ENCODE measurements around the gene VPS4B. TPM values are rescaled to one million over a fixed set of nuclear protein-coding genes. Genes with fewer than 3 reads are reported as not detected.

The VPS4B gene
- total RNA-seq, 1 experiment from 2014 or later = 35.0 TPM

DNA sequence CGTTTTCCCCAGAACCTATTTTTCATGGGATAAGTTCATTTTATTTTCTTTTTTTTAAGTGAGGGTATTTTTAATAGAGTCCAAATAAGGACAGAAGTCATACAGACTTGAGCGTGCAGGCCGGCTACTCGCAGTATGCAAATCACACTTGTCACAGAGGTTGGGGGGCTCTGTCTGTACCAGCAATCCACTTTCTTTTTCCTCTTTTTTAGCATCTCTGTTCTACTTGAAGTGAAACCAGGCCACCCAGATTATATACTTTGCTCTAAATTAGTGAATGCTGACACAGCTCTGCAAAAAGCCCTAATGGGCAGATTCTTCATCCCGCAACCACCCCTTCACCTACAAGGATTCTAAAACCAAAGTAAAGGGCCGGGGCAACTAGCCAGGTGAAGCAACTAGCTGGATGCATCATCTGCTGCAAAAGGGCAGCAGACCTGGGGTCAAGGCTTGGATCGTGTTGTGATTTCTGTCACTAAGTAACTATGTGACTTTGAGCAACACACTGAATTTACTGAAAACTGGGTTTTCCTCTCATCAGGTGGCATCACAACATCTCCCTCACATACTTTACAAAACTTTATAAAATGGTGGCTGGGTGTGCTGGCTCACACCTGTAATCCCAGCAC, 73.7 kb downstream of the VPS4B start:
- no peaks in the 10 kb centered on the region for H3K27me3 ChIP-seq (replicated peaks; ENCODE audit: control insufficient read depth, insufficient read depth, low read length)
- H3K4me3 ChIP-seq (ENCODE audit: low read depth, low read length) = no peak overlapping the region
- no peaks in the 10 kb centered on the region for H3K36me3 ChIP-seq (ENCODE audit: control insufficient read depth, insufficient read depth, low read length)
- no peak for DNase-seq
- Mint-ChIP-seq H3K27ac (ENCODE audit: unreplicated experiment) (no peak overlapping the region), H3K36me3 (ENCODE audit: insufficient read depth, unreplicated experiment) (peaks cover 37% of the 10 kb centered on the region), H3K9me3 (ENCODE audit: unreplicated experiment) (no peaks in the 10 kb centered on the region), H3K4me1 (ENCODE audit: low read depth, unreplicated experiment) (no peaks in the 10 kb centered on the region), H3K4me3 (ENCODE audit: unreplicated experiment) (no peak overlapping the region), H3K27me3 (ENCODE audit: insufficient read depth, unreplicated experiment) (no peaks in the 10 kb centered on the region)
- no TSS peak for BruUV-seq (replicated peaks)
- no peaks in the 10 kb centered on the region for H3K9me3 ChIP-seq
- intact Hi-C loops (cut with micrococcal nuclease; ENCODE audit: unreplicated experiment) = no loop called here
- H3K4me1 ChIP-seq = no peaks in the 10 kb centered on the region
- POLR2A ChIA-PET = no interaction called here
- TF ChIP-seq, protein P1, sequence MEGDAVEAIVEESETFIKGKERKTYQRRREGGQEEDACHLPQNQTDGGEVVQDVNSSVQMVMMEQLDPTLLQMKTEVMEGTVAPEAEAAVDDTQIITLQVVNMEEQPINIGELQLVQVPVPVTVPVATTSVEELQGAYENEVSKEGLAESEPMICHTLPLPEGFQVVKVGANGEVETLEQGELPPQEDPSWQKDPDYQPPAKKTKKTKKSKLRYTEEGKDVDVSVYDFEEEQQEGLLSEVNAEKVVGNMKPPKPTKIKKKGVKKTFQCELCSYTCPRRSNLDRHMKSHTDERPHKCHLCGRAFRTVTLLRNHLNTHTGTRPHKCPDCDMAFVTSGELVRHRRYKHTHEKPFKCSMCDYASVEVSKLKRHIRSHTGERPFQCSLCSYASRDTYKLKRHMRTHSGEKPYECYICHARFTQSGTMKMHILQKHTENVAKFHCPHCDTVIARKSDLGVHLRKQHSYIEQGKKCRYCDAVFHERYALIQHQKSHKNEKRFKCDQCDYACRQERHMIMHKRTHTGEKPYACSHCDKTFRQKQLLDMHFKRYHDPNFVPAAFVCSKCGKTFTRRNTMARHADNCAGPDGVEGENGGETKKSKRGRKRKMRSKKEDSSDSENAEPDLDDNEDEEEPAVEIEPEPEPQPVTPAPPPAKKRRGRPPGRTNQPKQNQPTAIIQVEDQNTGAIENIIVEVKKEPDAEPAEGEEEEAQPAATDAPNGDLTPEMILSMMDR (IDR thresholded peaks at IDR 0.05; ENCODE audit: insufficient read depth in 1 of 2, low read depth in 1 of 2, low read length in 1 of 2, severe bottlenecking in 1 of 2, unreplicated experiment in 1 of 2) = no peak
- CTCF ChIA-PET = no interaction called here

DNA sequence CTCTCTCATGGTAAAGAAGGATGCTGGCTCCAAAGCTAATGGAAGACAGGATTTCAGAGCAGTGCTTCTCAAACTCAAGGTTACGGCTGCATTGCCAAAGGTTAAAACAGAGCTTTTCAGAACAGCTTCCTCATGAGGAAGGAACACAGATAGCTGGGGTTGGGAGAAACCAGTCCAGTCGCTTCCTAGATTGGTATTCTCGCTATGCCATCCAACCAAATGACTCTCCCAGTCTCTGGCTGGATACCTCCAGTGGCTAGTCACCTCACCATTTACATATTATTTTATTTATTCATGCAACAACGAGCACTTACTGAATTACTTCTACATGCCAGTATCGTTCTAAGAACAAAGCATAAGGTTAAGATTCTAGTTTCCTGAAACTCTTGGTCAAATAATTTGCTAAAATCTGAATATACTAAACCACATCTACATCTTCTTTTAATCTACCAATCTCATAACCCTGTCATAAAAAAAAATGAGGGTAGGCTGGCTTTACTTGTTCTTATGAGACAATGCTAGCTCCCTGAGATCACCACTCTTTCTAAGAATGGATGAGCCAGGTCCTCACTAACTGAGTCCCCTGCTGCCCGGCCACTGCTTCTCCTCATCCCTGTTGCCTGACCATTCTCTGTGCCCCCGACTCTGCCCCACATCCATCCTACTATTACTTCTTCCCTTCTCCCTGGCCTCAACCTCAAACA, 75.6 kb downstream of the VPS4B start:
- Histone ChIP-seq H3K36me3 (ENCODE audit: control insufficient read depth, insufficient read depth, low read length) (no peaks in the 10 kb centered on the region), H3K9me3 (no peaks in the 10 kb centered on the region), H3K4me1 (no peaks in the 10 kb centered on the region), H3K4me3 (ENCODE audit: low read depth, low read length) (no peak overlapping the region), H3K27me3 (replicated peaks; ENCODE audit: control insufficient read depth, insufficient read depth, low read length) (no peaks in the 10 kb centered on the region)
- POLR2A ChIA-PET = no interaction called here
- intact Hi-C loops (cut with micrococcal nuclease; ENCODE audit: unreplicated experiment) = no loop called here
- CTCF ChIA-PET = no interaction called here
- no peak overlapping the region for H3K4me3 Mint-ChIP-seq (ENCODE audit: unreplicated experiment)
- TF ChIP-seq, protein P1 (IDR thresholded peaks at IDR 0.05; ENCODE audit: insufficient read depth in 1 of 2, low read depth in 1 of 2, low read length in 1 of 2, severe bottlenecking in 1 of 2, unreplicated experiment in 1 of 2) = no peak
- no peak overlapping the region for H3K27ac Mint-ChIP-seq (ENCODE audit: unreplicated experiment)
- H3K9me3 Mint-ChIP-seq (ENCODE audit: unreplicated experiment) = no peaks in the 10 kb centered on the region
- no TSS peak for BruUV-seq (replicated peaks)
- DNase-seq = no peak
- H3K27me3 Mint-ChIP-seq (ENCODE audit: insufficient read depth, unreplicated experiment) = no peaks in the 10 kb centered on the region
- H3K4me1 Mint-ChIP-seq (ENCODE audit: low read depth, unreplicated experiment) = no peaks in the 10 kb centered on the region
- H3K36me3 Mint-ChIP-seq (ENCODE audit: insufficient read depth, unreplicated experiment) = peaks cover 38% of the 10 kb centered on the region

DNA sequence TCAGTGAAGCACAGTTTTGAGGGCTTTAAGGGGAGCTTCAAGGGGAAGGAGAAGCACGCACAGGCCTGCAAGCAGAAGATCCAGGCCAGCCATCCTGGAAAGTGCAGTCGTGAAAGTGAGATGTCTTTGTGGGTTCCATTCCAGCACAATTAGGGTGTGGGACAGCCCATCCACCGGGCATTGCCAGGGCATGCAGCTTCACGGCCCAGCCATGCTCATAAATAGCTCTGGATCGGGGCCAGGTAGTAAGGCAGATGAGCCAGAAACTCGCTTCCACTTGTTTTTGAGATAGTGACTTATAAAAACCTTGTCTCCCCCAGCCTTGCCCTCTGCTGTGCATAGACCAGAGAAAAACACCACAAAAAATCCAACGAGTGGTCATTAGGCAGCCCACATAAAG, 76.2 kb downstream of the VPS4B start:
- TF ChIP-seq, protein P1 (IDR thresholded peaks at IDR 0.05; ENCODE audit: insufficient read depth in 1 of 2, low read depth in 1 of 2, low read length in 1 of 2, severe bottlenecking in 1 of 2, unreplicated experiment in 1 of 2) = no peak
- H3K4me3 ChIP-seq (ENCODE audit: low read depth, low read length) = no peak overlapping the region
- DNase-seq = no peak
- intact Hi-C loops (cut with micrococcal nuclease; ENCODE audit: unreplicated experiment) = no loop called here
- H3K27me3 ChIP-seq (replicated peaks; ENCODE audit: control insufficient read depth, insufficient read depth, low read length) = no peaks in the 10 kb centered on the region
- ChIA-PET CTCF (no interaction called here), POLR2A (no interaction called here)
- H3K36me3 ChIP-seq (ENCODE audit: control insufficient read depth, insufficient read depth, low read length) = no peaks in the 10 kb centered on the region
- H3K4me1 ChIP-seq = no peaks in the 10 kb centered on the region
- H3K9me3 ChIP-seq = no peaks in the 10 kb centered on the region
- no peaks in the 10 kb centered on the region for H3K4me1 Mint-ChIP-seq (ENCODE audit: low read depth, unreplicated experiment)
- H3K9me3 Mint-ChIP-seq (ENCODE audit: unreplicated experiment) = no peaks in the 10 kb centered on the region
- H3K4me3 Mint-ChIP-seq (ENCODE audit: unreplicated experiment) = no peak overlapping the region
- H3K36me3 Mint-ChIP-seq (ENCODE audit: insufficient read depth, unreplicated experiment) = peaks cover 40% of the 10 kb centered on the region
- no peak overlapping the region for H3K27ac Mint-ChIP-seq (ENCODE audit: unreplicated experiment)
- BruUV-seq (replicated peaks) = no TSS peak
- no peaks in the 10 kb centered on the region for H3K27me3 Mint-ChIP-seq (ENCODE audit: insufficient read depth, unreplicated experiment)
